EH (cell line): ENCODE data around the gene CDC42EP2.
A peak's percentile ranks its signal among the peaks of the same experiment; 100 is the strongest.

Experiments
- DNase-seq: peaks from one replicate; pipeline ENCODE4 v3.0.0-alpha.2; 2015; ENCODE audit warnings: low read depth

CDC42EP2 gene

GRCh38 chr11:65314501-65315203, at the start of gene CDC42EP2:
CDC42EP2 (plus strand) TSS chr11:65314866; CDS start chr11:65320899, 6,033 bp downstream.
- peak; percentile 88 for DNase-seq

- DNase-seq: no peak
These were observed 48.5 kb upstream of the CDC42EP2 start for GRCh38 chr11:65266210-65266609.

GRCh38 chr11:65274735-65275682, 39.7 kb upstream of the CDC42EP2 start:
- peak; percentile 97 for DNase-seq

- DNase-seq: no peak
These were observed 38.8 kb upstream of the CDC42EP2 start for GRCh38 chr11:65275906-65276305.

GRCh38 chr11:65277631-65278277, 36.9 kb upstream of the CDC42EP2 start:
- peak; percentile 38 for DNase-seq

- peak; percentile 69 for DNase-seq
These were observed 36.3 kb upstream of the CDC42EP2 start for GRCh38 chr11:65278356-65278755.

GRCh38 chr11:65279279-65279678, 35.4 kb upstream of the CDC42EP2 start:
- DNase-seq: no peak

GRCh38 chr11:65279741-65280440, 34.8 kb upstream of the CDC42EP2 start:
- DNase-seq: peak; percentile 88

- no peak for DNase-seq
These were observed 34.0 kb upstream of the CDC42EP2 start for GRCh38 chr11:65280646-65281045.

GRCh38 chr11:65286686-65287085, 28.0 kb upstream of the CDC42EP2 start:
- no peak for DNase-seq

- no peak for DNase-seq
These were observed 27.1 kb upstream of the CDC42EP2 start for GRCh38 chr11:65287601-65288000.

GRCh38 chr11:65288706-65289536, 25.7 kb upstream of the CDC42EP2 start:
- DNase-seq: peak; percentile 61

- DNase-seq: peak; percentile 99
These were observed 24.1 kb upstream of the CDC42EP2 start for GRCh38 chr11:65290448-65291165.

- peak; percentile 87 for DNase-seq
These were observed 23.1 kb upstream of the CDC42EP2 start for GRCh38 chr11:65291613-65292012.

- DNase-seq: no peak
These were observed 21.8 kb upstream of the CDC42EP2 start for GRCh38 chr11:65292890-65293289.

- no peak for DNase-seq
These were observed 20.7 kb upstream of the CDC42EP2 start for GRCh38 chr11:65293909-65294381.

GRCh38 chr11:65295001-65295400, 19.7 kb upstream of the CDC42EP2 start:
- DNase-seq: no peak

GRCh38 chr11:65295571-65296341, 18.9 kb upstream of the CDC42EP2 start:
- DNase-seq: no peak

- DNase-seq: no peak
These were observed 17.5 kb upstream of the CDC42EP2 start for GRCh38 chr11:65297026-65297672.
